ENCODE data around the gene PID1. TPM values are rescaled to one million over a fixed set of nuclear protein-coding genes. Genes with fewer than 3 reads are reported as not detected.

The PID1 gene
- total RNA-seq, 1 experiment from 2014 or later, result not detected

- intact Hi-C loops (cut with micrococcal nuclease; ENCODE audit: unreplicated experiment), result no loop called here
- TF ChIP-seq CTCF (conservative IDR thresholded peaks at IDR 0.05), result no peak
- TF ChIP-seq EZH2 (IDR thresholded peaks at IDR 0.05; ENCODE audit: low read depth), result no peak
- no peaks in the 10 kb centered on the region; the same call in 1 of the 2 replicates for H3K9me3 ChIP-seq (ENCODE audit: insufficient read depth, low read depth)
- CTCF ChIA-PET, result no interaction called here
- no peaks in the 10 kb centered on the region for H3K27me3 ChIP-seq (ENCODE audit: insufficient read depth, low read depth)
- no peak overlapping the region for H3K4me2 ChIP-seq
- no peak overlapping the region for H3K27ac ChIP-seq
- H3K4me3 ChIP-seq, result no peak overlapping the region
- BruUV-seq (replicated peaks), result no TSS peak
- no peaks in the 10 kb centered on the region for H3K4me1 ChIP-seq (replicated peaks; ENCODE audit: insufficient read depth)
- POLR2A ChIA-PET (ENCODE audit: unreplicated experiment), result no interaction called here
- no peaks in the 10 kb centered on the region for H3F3A ChIP-seq (ENCODE audit: insufficient read depth, low read depth)
- no peaks in the 10 kb centered on the region for H3K79me2 ChIP-seq (ENCODE audit: low read depth)
- H3K36me3 ChIP-seq (ENCODE audit: low read depth), result no peaks in the 10 kb centered on the region
- no peaks in the 10 kb centered on the region; the same call in 1 of the 2 replicates for H3K9me2 ChIP-seq (ENCODE audit: insufficient read depth)
- no peaks in the 10 kb centered on the region for H4K20me1 ChIP-seq (ENCODE audit: insufficient read depth)
- no peak for DNase-seq
- no peak overlapping the region for H2AFZ ChIP-seq
These were observed 296.9 kb downstream of the PID1 start for GRCh38 chr2:228974169-228974568.

All from PC-9 (cell line).